ENCODE data around the gene MTCL1. TPM values are rescaled to one million over a fixed set of nuclear protein-coding genes. Genes with fewer than 3 reads are reported as not detected.

MTCL1 gene
- total and polyA plus RNA-seq, 10 of the 15 experiments (the other 5 are each of a cell fraction or from before 2014, with no cell fraction given): 0.03 to 0.36 (median 0.13) TPM; not detected in 4

GRCh38 chr18:8708670-8709069 is 3.3 kb downstream of the MTCL1 start:
- RAD21 ChIA-PET (ENCODE audit: unreplicated experiment): no interaction called here
- Histone ChIP-seq H3K4me2 (ENCODE audit: control insufficient read depth, insufficient read depth) (no peak overlapping the region), H3K4me1 (ENCODE audit: control insufficient read depth, insufficient read depth, low read length) (peaks cover 7% of the 10 kb centered on the region), H3K36me3 (ENCODE audit: control insufficient read depth in 2 of 2, insufficient read depth in 2 of 2, low read length in 1 of 2) (no peaks in the 10 kb centered on the region), H4K20me1 (ENCODE audit: control insufficient read depth, insufficient read depth) (no peaks in the 10 kb centered on the region), H3K9ac (ENCODE audit: control insufficient read depth, insufficient read depth, low read length) (no peak overlapping the region), H3K27ac (ENCODE audit: control insufficient read depth, insufficient read depth) (no peak overlapping the region), H3K79me2 (ENCODE audit: control insufficient read depth, insufficient read depth, low read length) (no peaks in the 10 kb centered on the region), H3K4me3 (no peak overlapping the region), H3K9me3 (replicated peaks; ENCODE audit: control insufficient read depth, insufficient read depth, low read length) (no peaks in the 10 kb centered on the region), H2AFZ (ENCODE audit: control insufficient read depth, low read depth, low read length) (no peak overlapping the region), H3K27me3 (replicated peaks in 1 of 2; ENCODE audit: control insufficient read depth in 2 of 2, insufficient read depth in 2 of 2, low read length in 1 of 2) (peaks cover 15 to 27% of the 10 kb centered on the region in 2 experiments)
- FAIRE-seq (no peak), DNase-seq (ENCODE audit: low read depth, low spot score) (no peak), ATAC-seq (no peak)
- SMC1A ChIA-PET (ENCODE audit: uncharacterized antibody, unreplicated experiment): no interaction called here
- BruUV-seq (replicated peaks): no TSS peak
- intact Hi-C loops (cut with micrococcal nuclease; ENCODE audit: unreplicated experiment): no loop called here
- 56% methylated on average over 9 of the region's 9 CpGs for WGBS (ENCODE audit: insufficient coverage, insufficient replicate concordance, low lambda C conversion rate, missing lambda C conversion rate)
- in situ Hi-C loops (cut with MboI): loop anchor here (10.0 kb wide), 1 partner anchor 436 kb away; no protein-coding TSS in a partner anchor
- CTCF ChIA-PET: interaction anchor here (2.6 kb wide), 1 partner anchor 12 kb away, joined by 12 read pairs; no protein-coding TSS in a partner anchor
- POLR2A ChIA-PET: no interaction called here
- TF ChIP-seq SUPT20H (IDR thresholded peaks at IDR 0.05; ENCODE audit: borderline replicate concordance, control insufficient read depth, low read depth, low read length) (no peak), NKRF (conservative IDR thresholded peaks at IDR 0.05) (no peak), HDAC2 (IDR thresholded peaks at IDR 0.05) (no peak), RAD21 (IDR thresholded peaks at IDR 0.05; ENCODE audit: insufficient read depth, low read depth, low read length) (no peak), MLLT1 (IDR thresholded peaks at IDR 0.05) (no peak), CTCF (IDR thresholded peaks at IDR 0.05 in 2 of 3, conservative IDR thresholded peaks at IDR 0.05 in 1 of 3; ENCODE audit: control insufficient read depth in 2 of 3, extremely low read depth in 1 of 3, insufficient read depth in 1 of 3, low read depth in 3 of 3, low read length in 3 of 3) (no peak), PAX8 (IDR thresholded peaks at IDR 0.05) (no peak), MEF2A (IDR thresholded peaks at IDR 0.05; ENCODE audit: insufficient read depth, low read depth, low read length) (no peak), TARDBP (IDR thresholded peaks at IDR 0.05; ENCODE audit: borderline replicate concordance) (no peak), CREB1 (IDR thresholded peaks at IDR 0.05; ENCODE audit: low read depth) (no peak)

Measured in GM12878 (cell line).